ENCODE results near the gene RPH3AL. TPM values are rescaled to one million over a fixed set of nuclear protein-coding genes. Genes with fewer than 3 reads are reported as not detected.

RPH3AL gene
- total RNA-seq, 6 donors from 2014 or later = 33.6 to 93.2 (median 54.3) TPM

- ATAC-seq (ENCODE audit: low FRiP score in 2 of 2) (no peak), DNase-seq (peak in 1 of 2 donors; percentile 12)
- no peaks in the 10 kb centered on the region for H3K27me3 ChIP-seq
- 48 to 49% methylated on average over 23 of the region's 23 CpGs for WGBS, 2 donors
- H3K27ac ChIP-seq = no peak overlapping the region
- H3K9me3 ChIP-seq = no peaks in the 10 kb centered on the region
- H3K4me1 ChIP-seq = peaks cover 0 to 4% (median 0%) of the 10 kb centered on the region in 4 donors
- no peak for TF ChIP-seq POLR2AphosphoS5 (IDR thresholded peaks at IDR 0.05)
- no peak for TF ChIP-seq POLR2A (IDR thresholded peaks at IDR 0.05)
- no peak for TF ChIP-seq CTCF (IDR thresholded peaks at IDR 0.05)
- no peak for TF ChIP-seq EP300 (IDR thresholded peaks at IDR 0.05)
- H3K4me3 ChIP-seq = no peak overlapping the region
- H3K36me3 ChIP-seq = peaks cover 0 to 8% (median under 1%) of the 10 kb centered on the region in 4 donors
Observed at GRCh38 chr17:258045-258734, 94.4 kb downstream of the RPH3AL start.

GRCh38 chr17:253091-253846 is 99.3 kb downstream of the RPH3AL start:
- ATAC-seq (ENCODE audit: low FRiP score in 2 of 2) = no peak
- WGBS, 2 donors = 86 to 89% methylated on average over 17 to 26 of the region's 29 CpGs

GRCh38 chr17:252456-252855 is 100.2 kb downstream of the RPH3AL start:
- Histone ChIP-seq H3K4me1 (peaks cover 6 to 10% (median 10%) of the 10 kb centered on the region in 4 donors), H3K27ac (no peak overlapping the region), H3K4me3 (no peak overlapping the region), H3K27me3 (no peaks in the 10 kb centered on the region), H3K9me3 (no peaks in the 10 kb centered on the region), H3K36me3 (peaks cover 0 to 7% (median 0%) of the 10 kb centered on the region in 4 donors)
- 92 to 94% methylated on average over 13 of the region's 13 CpGs for WGBS, 2 donors
- DNase-seq = no peak
- TF ChIP-seq POLR2AphosphoS5 (IDR thresholded peaks at IDR 0.05) (no peak), EP300 (IDR thresholded peaks at IDR 0.05) (no peak), CTCF (IDR thresholded peaks at IDR 0.05) (no peak)
- ATAC-seq (ENCODE audit: low FRiP score in 2 of 2) = no peak

More at GRCh38 chr17:253091-253846, 99.3 kb downstream of the RPH3AL start:
- H3K27me3 ChIP-seq = no peaks in the 10 kb centered on the region
- H3K27ac ChIP-seq = no peak overlapping the region
- DNase-seq = peak in 1 of 2 donors; percentile 12
- peaks cover 0 to 7% (median 0%) of the 10 kb centered on the region in 4 donors for H3K36me3 ChIP-seq
- H3K9me3 ChIP-seq = no peaks in the 10 kb centered on the region
- H3K4me3 ChIP-seq = no peak overlapping the region
- peaks cover 2 to 4% (median 3%) of the 10 kb centered on the region in 4 donors for H3K4me1 ChIP-seq
- TF ChIP-seq CTCF (IDR thresholded peaks at IDR 0.05) (no peak), EP300 (IDR thresholded peaks at IDR 0.05) (no peak), POLR2A (IDR thresholded peaks at IDR 0.05) (no peak), POLR2AphosphoS5 (IDR thresholded peaks at IDR 0.05) (no peak)

- DNase-seq (peak in 1 of 2 donors; percentile 8), ATAC-seq (ENCODE audit: low FRiP score in 2 of 2) (peak in 1 of 2 donors; percentile 19)
- WGBS, 2 donors = 88 to 94% methylated on average over 12 of the region's 12 CpGs
- Histone ChIP-seq H3K27ac (no peak overlapping the region), H3K36me3 (peaks cover 0 to 8% (median 0%) of the 10 kb centered on the region in 4 donors), H3K9me3 (no peaks in the 10 kb centered on the region), H3K4me1 (peaks cover 6 to 12% (median 10%) of the 10 kb centered on the region in 4 donors), H3K4me3 (no peak overlapping the region), H3K27me3 (no peaks in the 10 kb centered on the region)
- TF ChIP-seq POLR2AphosphoS5 (IDR thresholded peaks at IDR 0.05) (no peak), EP300 (IDR thresholded peaks at IDR 0.05) (no peak), CTCF (IDR thresholded peaks at IDR 0.05) (no peak), POLR2A (IDR thresholded peaks at IDR 0.05) (no peak)
Observed at GRCh38 chr17:251531-251930, 101.1 kb downstream of the RPH3AL start.
